DND-41 (cell line): ENCODE results near the gene ATXN7L1.

Experiments used
- ATAC-seq: fragments of 200-7000 bp; cut with Tn5 transposase; 3 replicates; pipeline ENCODE4 v1.9.1; 2021; ENCODE audit warnings: low read depth; ENCODE audit not compliant: insufficient read depth
- DNase-seq: peaks from one replicate; pipeline ENCODE4 v3.0.0-alpha.2; 2020
- H2AFZ ChIP-seq: 2 replicates; pipeline ENCODE4 v1.6.0; 2012; ENCODE audit warnings: low read depth, low read length
- H3K27ac ChIP-seq: 2 replicates; pipeline ENCODE4 v1.5.1; 2012; ENCODE audit warnings: low read length, inconsistent platforms
- H3K27me3 ChIP-seq: fragments of 200-600 bp; sonication (generic); 2 replicates; pipeline ENCODE4 v1.6.0; 2012; ENCODE audit warnings: low read length, mild to moderate bottlenecking, inconsistent platforms; ENCODE audit not compliant: insufficient read depth, poor library complexity
- H3K36me3 ChIP-seq: 2 replicates; pipeline ENCODE4 v1.5.1; 2012; ENCODE audit warnings: low read length, inconsistent platforms; ENCODE audit not compliant: insufficient read depth
- H3K4me1 ChIP-seq: 2 replicates; pipeline ENCODE4 v1.5.1; 2012; ENCODE audit warnings: mild to moderate bottlenecking, low read length; ENCODE audit not compliant: insufficient read depth
- H3K4me2 ChIP-seq: 2 replicates; pipeline ENCODE4 v1.6.0; 2012; ENCODE audit warnings: mild to moderate bottlenecking, moderate library complexity, low read length, inconsistent platforms; ENCODE audit not compliant: insufficient read depth
- H3K4me3 ChIP-seq, 2 experiments: fragments of 200-600 bp in 1 of 2; shearing (Covaris generic) in 1 of 2; 2 replicates each; pipeline ENCODE4 v1.5.1; 2012 to 2016; ENCODE audit warnings: inconsistent platforms in 2 of 2, low read length in 2 of 2, mild to moderate bottlenecking in 2 of 2, low read depth in 1 of 2, moderate library complexity in 1 of 2
- H3K79me2 ChIP-seq: 2 replicates; pipeline ENCODE4 v1.6.0; 2012; ENCODE audit warnings: low read length, inconsistent platforms; ENCODE audit not compliant: insufficient read depth
- H3K9ac ChIP-seq: 2 replicates; pipeline ENCODE4 v1.6.0; 2012; ENCODE audit warnings: low read depth, mild to moderate bottlenecking, inconsistent platforms, low read length, moderate library complexity
- H3K9me3 ChIP-seq: 2 replicates; pipeline ENCODE4 v1.5.1; 2012; ENCODE audit warnings: low read length, moderate library complexity, mild to moderate bottlenecking, inconsistent platforms; ENCODE audit not compliant: insufficient read depth, severe bottlenecking
- H4K20me1 ChIP-seq: 2 replicates; pipeline ENCODE4 v1.6.0; 2012; ENCODE audit warnings: low read length; ENCODE audit not compliant: insufficient read depth
- EZH2 ChIP-seq: IDR thresholded peaks from 3 replicates; pipeline ENCODE4 v1.6.1; 2012; ENCODE audit warnings: borderline replicate concordance, low read depth, mild to moderate bottlenecking, moderate library complexity, low read length, inconsistent platforms; ENCODE audit not compliant: severe bottlenecking
- TF ChIP-seq, protein P1 (sequence below): IDR thresholded peaks from 2 replicates; pipeline ENCODE4 v1.5.1; 2012; ENCODE audit warnings: borderline replicate concordance, low read length, moderate library complexity, mild to moderate bottlenecking; ENCODE audit not compliant: poor library complexity, severe bottlenecking; ENCODE audit errors: extremely low read depth

ATXN7L1 gene

DNA sequence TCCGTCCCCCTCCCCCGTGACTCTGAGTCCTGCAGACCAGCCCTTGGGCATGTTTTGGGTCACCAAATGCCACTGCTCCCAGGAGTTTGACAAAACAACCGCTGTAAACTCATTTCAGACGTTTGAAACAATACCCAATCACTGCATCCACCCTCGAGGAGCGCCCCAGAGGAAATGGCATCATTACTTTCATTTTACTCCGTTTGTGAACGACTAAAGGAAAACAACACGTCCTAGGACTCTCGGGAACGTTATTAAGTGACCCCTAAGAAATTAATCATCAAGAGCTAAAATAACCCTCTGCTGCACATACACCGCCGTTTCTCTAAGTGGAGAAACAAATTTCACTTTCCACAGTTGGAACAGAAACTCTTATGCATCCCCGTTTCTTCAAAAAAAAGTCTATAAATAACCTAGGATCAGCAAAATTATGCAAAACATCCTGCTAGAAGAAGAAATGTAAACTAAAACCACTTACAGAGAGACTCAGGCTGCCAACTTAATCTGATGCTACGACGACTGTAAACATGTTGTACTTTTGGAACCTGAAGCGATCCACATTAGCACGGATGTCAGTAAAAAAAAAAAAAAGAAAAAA lies 185.2 kb downstream of the ATXN7L1 start:
- H2AFZ ChIP-seq = peak overlapping the region; percentile 67
- DNase-seq (peak; percentile 61), ATAC-seq (peak; percentile 71)

DNA sequence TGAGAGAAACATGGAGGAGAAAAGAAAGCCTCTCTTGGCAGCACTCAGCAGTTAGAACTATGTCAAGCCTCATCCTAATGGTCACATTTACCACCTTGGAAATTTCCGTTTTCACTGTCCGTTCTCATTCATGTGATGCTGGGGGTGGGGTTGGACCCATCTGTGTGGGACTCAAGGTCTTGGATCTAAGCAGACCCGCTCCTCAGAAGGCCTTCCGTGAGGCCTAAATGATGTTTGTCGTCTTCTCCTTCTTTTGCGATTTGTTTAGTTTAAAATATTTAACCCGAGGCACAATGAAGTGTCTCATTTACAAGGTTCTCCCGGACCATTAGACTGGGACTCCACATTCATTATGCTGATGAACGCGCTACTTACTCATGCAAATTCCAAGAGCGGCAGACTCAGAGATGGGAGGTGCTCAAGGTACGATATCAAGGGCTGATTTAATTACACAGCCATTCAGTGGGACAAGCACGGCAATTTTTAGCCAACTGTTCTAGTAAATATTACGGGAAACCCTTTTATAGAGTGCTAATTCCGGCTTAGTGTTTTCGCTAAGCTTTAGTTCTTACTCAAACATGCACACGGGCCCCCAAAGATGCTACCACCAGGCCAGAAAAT lies 186.0 kb downstream of the ATXN7L1 start:
- peaks cover 9% of the 10 kb centered on the region for H3K79me2 ChIP-seq
- peak overlapping the region in 1 of 2 experiments; percentile 60; a peak in 2 of 4 replicates for H3K4me3 ChIP-seq
- TF ChIP-seq, protein P1, sequence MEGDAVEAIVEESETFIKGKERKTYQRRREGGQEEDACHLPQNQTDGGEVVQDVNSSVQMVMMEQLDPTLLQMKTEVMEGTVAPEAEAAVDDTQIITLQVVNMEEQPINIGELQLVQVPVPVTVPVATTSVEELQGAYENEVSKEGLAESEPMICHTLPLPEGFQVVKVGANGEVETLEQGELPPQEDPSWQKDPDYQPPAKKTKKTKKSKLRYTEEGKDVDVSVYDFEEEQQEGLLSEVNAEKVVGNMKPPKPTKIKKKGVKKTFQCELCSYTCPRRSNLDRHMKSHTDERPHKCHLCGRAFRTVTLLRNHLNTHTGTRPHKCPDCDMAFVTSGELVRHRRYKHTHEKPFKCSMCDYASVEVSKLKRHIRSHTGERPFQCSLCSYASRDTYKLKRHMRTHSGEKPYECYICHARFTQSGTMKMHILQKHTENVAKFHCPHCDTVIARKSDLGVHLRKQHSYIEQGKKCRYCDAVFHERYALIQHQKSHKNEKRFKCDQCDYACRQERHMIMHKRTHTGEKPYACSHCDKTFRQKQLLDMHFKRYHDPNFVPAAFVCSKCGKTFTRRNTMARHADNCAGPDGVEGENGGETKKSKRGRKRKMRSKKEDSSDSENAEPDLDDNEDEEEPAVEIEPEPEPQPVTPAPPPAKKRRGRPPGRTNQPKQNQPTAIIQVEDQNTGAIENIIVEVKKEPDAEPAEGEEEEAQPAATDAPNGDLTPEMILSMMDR = no peak
- no peaks in the 10 kb centered on the region for H4K20me1 ChIP-seq
- no peaks in the 10 kb centered on the region for H3K36me3 ChIP-seq
- ATAC-seq (no peak), DNase-seq (no peak)
- H3K27ac ChIP-seq = peak overlapping the region; percentile 84
- no peaks in the 10 kb centered on the region for H3K9me3 ChIP-seq
- H3K9ac ChIP-seq = peak overlapping the region; percentile 73
- peaks cover 24% of the 10 kb centered on the region for H3K4me1 ChIP-seq
- H3K27me3 ChIP-seq = no peaks in the 10 kb centered on the region
- H3K4me2 ChIP-seq = peak overlapping the region; percentile 67
- peak overlapping the region; percentile 67 for H2AFZ ChIP-seq

More for the DNA sequence above, 185.2 kb downstream of the ATXN7L1 start:
- Histone ChIP-seq H3K4me1 (peaks cover 24% of the 10 kb centered on the region), H3K79me2 (peaks cover 9% of the 10 kb centered on the region), H3K36me3 (no peaks in the 10 kb centered on the region), H3K4me3 (peak overlapping the region; percentile 51 to 60), H3K9me3 (no peaks in the 10 kb centered on the region), H3K27me3 (no peaks in the 10 kb centered on the region), H3K9ac (peak overlapping the region; percentile 73), H4K20me1 (no peaks in the 10 kb centered on the region), H3K27ac (peak overlapping the region; percentile 84), H3K4me2 (peak overlapping the region; percentile 67)
- TF ChIP-seq, protein P1 = no peak
- TF ChIP-seq EZH2 = no peak

DNA sequence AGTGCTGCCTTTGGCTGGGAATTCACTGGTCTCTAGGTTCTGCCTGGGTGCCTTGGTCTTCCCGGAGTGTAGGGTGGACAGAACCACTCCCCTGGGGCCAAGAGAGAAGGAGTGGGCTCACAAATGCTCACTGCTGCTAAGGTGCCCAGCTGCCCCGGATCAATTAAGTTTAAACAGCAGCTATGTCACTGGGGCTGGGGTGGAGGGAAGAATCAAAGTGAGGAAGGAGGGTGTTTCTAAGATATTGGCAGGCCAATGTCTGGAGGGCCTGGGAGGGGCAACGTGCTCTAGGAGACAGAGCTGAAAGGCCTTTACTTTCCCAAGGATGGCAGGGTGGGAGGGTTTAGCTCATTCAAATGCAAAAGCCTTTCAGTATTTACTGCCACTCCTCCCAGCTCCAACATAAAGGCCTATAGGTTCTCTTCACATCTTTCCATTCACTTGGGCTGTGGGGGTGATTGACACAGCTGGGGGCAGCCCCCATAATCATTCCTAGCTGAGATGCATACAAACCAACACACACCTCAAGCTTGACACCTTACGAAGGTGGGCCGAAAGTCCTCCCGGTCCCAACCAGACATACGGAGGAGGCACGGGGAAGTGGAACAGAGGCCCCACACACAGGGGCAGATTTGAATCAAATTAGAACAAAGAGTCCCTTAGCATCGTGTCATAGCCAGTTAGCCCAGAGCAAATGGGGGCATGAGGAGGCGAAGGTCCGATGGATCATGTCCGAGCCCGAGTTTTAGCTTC lies 187.2 kb downstream of the ATXN7L1 start:
- Histone ChIP-seq H3K4me2 (no peak overlapping the region), H3K9me3 (no peaks in the 10 kb centered on the region), H3K9ac (no peak overlapping the region), H4K20me1 (no peaks in the 10 kb centered on the region), H3K4me1 (peaks cover 24% of the 10 kb centered on the region), H3K4me3 (no peak overlapping the region), H3K36me3 (no peaks in the 10 kb centered on the region), H3K27me3 (no peaks in the 10 kb centered on the region), H2AFZ (no peak overlapping the region), H3K27ac (no peak overlapping the region), H3K79me2 (peaks cover 9% of the 10 kb centered on the region)
- no peak for DNase-seq
- ATAC-seq = no peak
- TF ChIP-seq EZH2 = no peak
- TF ChIP-seq, protein P1 = no peak
